Measurements from ENCODE around the gene CDIP1.

Gene CDIP1

GRCh38 chr16:4513086-4513860, 25.3 kb downstream of the CDIP1 start:
- no peak for DNase-seq

DNA sequence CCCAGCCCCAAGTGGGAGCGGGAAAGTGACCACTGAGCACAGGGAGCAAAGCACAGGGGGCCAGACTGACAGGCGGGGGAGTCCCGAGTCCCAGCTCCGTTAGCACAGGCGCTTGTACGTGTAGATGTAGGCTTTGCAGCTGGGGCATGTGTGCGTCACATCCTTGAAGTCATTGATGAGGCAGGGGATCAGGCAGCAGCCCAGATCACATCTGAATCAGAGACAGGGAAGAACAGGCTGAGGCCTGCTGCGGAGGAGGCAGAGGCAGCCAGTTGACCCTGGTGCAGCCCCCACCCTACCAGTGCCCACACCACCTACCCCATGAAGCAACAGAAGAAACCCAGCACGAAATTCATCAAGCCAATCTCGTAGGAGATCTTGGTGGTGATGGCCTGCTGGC, 26.1 kb downstream of the CDIP1 start:
- no peak for DNase-seq

DNA sequence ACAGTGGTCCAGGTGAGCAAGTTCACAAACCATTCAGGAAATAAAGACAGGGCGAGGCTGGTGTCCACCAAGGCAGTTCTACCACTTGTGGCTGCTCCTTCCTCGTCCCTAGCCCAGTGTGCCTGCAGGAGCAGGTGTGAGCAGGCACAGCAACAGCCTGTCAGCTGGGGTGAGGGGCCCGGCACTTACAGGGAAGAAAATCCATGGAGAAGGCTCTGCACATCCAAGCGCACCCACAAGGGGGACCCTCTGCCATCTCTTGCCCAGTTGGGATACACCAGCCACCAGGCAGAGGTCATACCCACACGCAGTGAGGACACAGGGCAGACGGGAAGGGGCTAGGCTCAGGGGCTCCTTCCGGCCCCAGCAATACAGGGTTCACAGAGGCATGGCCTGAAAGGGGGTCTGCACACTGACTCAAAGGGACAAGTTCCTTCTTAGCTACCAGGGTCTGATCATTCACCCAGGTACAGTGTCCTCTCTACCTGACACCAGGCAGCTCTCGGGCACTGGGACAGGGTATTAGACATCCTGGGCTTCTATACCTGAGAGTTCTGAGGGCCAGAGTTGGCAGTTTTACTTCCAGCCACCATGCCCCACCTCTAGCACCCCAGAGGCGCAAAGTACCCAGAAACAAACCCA, 27.0 kb downstream of the CDIP1 start:
- peak in 2 of 3 experiments; percentile 44 to 75 for DNase-seq

DNA sequence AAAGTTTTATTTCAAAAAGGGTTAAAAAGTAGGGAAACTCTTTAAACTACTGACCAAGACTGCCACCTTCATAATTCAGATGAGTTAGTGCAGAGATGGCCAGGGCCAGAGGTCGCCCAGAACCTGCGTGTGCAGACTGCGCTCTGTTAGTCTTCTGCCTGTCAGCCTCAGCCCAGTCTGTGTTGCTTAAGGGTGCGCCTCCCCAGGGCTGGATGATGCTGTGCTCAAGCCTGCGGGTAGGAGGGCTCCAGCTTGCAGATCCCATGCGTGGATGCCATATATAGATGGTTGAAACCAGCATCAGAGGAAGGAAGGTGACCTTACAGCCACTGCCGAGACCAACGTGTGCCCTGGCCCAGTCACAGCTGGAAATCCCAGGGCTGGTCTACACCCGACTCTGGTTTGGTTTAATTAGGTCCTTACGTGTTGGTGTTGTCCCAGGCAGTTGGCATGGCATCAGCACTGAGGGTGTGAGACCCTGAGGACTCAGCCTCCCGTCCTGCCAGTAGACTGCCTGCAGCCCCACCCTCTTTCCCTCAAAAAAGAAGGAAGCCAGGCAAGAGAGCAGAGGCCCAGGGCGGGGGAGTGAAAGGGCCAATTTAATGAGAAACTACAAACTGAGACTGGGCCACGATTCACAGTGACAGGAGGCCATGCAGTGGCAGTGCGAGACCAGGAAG, 27.7 kb downstream of the CDIP1 start:
- DNase-seq: no peak

DNA sequence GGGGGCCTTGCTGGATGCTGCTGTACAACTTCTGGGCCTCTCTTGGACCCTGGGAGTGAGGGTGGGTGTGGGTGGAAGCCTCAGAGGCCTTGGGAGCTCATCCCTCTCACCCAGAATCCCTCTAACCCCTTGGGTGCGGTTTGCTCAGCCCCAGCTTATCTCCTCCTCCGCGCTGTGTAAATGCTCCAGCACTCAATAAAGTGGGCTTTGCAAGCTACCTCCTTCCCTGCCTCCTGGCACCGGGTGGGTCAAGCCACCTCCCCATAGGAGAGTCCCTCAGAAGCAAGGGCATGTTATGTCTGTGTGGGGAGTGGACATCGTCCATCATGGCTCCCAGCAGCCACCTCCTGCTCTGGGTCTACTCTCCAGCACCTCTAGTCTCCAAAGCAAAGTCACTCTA, 28.4 kb downstream of the CDIP1 start:
- no peak for DNase-seq

DNA sequence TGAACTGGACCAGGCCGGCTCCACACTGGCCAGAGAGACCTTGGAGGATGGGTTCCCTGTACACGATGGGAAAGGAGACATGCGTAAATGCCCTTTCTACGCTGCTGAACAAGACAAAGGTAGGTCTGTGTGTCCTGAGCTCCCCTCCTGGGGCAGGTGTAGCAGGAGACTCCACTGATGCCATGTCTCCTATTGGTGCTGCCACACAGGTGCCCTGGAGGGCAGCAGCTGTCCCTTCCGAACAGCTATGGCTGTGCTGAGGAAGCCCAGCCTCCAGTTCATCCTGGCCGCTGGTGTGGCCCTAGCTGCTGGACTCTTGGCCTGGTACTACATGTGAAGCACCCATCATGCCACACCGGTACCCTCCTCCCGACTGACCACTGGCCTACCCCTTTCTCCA, 29.2 kb downstream of the CDIP1 start:
- DNase-seq: no peak

GRCh38 chr16:4508806-4509205, 29.8 kb downstream of the CDIP1 start:
- DNase-seq: no peak

DNA sequence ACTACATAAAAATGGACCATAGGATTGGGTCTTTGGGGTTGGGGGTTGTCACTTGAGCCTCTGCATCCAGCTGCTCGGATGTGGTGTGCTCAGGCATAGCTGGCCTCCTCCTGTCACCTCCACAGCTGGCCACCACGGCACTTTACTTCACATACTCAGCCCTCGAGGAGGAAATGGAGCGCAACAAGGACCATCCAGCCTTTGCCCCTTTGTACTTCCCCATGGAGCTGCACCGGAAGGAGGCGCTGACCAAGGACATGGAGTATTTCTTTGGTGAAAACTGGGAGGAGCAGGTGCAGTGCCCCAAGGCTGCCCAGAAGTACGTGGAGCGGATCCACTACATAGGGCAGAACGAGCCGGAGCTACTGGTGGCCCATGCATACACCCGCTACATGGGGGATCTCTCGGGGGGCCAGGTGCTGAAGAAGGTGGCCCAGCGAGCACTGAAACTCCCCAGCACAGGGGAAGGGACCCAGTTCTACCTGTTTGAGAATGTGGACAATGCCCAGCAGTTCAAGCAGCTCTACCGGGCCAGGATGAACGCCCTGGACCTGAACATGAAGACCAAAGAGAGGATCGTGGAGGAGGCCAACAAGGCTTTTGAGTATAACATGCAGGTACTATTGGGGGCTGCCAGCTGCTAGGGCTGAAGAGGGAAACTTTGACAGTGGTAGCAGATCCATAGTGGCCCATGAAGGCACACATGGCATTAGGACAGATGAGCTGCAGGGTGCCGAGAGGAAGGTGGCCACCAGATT, 30.8 kb downstream of the CDIP1 start:
- DNase-seq: peak in 1 of 3 experiments; percentile 39

DNA sequence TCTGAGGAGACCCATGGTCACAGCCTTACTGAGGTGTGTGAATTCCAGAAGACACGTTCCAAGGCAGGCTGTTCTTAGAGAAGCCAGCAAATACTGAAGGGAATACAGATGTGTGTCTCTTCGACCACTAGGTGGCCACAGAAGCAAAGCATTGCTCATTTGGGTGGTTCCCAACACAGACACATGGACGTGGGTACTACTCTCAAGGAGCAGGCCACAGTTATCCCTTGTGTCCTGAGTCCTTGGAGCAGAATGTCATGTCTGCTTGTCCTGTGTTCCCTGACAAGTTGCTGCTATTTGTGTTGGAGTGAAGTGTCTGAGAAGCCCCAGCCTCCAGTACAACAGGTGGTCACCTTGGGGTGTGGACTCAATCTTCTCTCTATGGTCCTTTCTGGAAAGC, 32.1 kb downstream of the CDIP1 start:
- DNase-seq: peak; percentile 51 to 80 (median 59)

GRCh38 chr16:4505356-4506147, 33.0 kb downstream of the CDIP1 start:
- DNase-seq: no peak

DNA sequence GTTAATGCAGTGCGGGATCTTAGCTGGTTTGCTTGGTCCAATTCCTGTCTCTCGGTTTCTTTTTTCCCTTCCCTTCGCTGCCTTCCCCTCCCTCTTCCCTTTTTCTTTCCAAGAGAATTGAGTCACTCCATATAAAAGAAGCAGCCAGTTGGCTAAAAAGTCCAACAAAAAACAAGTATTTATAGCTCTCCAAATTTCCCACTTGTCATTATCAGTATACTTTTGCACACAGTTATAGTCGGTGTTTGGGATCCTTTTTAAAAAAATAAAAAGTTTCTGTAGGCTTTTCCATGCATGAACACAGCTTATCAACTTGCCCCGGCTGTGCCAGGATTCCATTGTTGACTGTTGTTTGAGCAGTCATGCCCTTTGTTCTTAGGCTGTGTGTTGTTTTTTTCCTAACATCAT, 37.5 kb downstream of the CDIP1 start:
- DNase-seq: no peak

DNA sequence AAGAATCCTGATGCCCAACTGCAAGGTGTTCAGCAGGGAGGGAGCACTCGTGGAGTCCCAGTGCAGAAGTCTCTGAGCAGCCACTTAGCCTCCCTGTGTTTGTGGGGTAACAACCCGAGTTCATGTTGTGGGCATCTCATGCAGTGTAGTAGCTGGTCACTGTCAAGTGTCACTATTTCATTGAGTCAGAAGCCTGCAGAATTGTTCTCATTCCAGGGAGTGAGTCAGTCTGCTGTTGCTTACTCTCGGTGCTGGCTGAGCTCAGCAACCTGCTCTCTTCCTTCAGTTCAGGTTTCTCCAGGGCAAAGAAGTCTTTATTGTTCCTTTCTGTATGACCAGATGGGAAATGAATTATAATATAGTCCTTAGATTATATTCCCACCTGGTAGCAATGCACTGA, 38.3 kb downstream of the CDIP1 start:
- no peak for DNase-seq

DNA sequence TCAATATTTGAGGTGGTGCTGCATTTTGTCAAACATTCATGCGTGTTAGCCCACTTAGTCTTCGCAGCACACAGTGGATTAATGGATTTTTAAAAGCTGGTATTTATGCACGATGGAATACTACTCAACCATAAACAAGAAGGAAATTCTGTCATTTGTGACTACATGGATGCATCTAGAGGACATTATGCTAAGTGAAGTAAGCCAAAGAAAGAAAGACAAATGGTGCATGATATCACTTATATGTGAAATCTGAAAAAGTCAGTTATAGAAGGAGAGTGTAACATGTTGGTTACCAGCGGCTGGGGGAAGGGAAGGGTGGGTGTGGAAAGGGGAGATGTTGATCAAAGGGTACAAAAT, 39.4 kb downstream of the CDIP1 start:
- no peak for DNase-seq

DNA sequence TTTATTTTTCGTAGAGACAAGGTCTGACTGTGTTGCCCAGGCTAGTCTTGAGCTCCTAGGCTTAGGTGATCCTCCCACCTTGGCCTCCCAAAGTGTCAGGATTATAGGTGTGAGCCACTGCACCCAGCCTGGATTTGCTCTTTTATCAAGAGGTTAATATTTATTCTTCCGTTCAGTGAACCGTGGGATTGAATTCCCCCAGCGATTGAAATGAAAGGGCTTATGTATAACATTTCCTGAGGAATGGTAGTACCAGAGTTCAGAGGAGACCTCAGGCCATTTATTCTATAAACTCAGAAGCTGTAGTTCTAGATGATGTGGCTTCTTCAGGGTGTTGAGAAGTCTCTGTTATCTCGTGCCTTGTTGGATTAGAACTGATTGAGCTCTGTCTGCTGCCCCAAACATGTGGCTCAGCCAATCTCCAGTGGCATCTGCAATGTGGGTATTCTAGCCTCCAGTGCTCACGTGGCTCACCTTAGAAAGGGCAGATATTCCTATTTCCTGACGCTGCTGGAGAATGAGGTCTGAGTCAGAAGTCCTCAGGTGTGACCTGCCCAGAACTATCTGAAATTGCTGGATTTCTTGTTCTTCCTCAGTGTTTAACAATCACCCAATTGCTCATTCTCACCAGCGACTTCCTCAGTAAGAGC, 39.9 kb downstream of the CDIP1 start:
- no peak for DNase-seq

GRCh38 chr16:4496305-4496704, 42.3 kb downstream of the CDIP1 start:
- no peak for DNase-seq

- no peak for DNase-seq
Observed at GRCh38 chr16:4495766-4496165, 42.8 kb downstream of the CDIP1 start.

GRCh38 chr16:4494746-4495490, 43.7 kb downstream of the CDIP1 start:
- no peak for DNase-seq

DNA sequence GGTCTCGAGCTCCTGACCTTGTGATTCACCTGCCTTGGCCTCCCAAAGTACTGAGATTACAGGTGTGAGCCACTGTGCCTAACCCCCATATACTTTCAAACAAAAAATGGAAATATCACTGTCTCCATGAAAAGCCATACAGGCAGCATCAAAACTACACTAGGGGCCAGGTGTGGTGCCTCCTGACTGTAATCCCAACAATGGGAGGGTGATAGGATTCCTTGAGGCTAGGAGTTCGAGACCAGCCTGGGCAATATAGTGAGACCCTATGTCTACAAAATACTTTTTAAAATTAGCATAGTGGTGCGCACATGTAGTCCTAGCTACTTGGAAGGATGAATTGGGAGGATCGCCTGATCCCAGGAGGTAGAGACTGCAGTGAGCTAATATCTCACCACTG, 46.7 kb downstream of the CDIP1 start:
- no peak for DNase-seq

- DNase-seq: no peak
Observed at GRCh38 chr16:4489030-4489429, 49.5 kb downstream of the CDIP1 start.

- DNase-seq: no peak
Observed at GRCh38 chr16:4488499-4488967, 50.0 kb downstream of the CDIP1 start.

DNA sequence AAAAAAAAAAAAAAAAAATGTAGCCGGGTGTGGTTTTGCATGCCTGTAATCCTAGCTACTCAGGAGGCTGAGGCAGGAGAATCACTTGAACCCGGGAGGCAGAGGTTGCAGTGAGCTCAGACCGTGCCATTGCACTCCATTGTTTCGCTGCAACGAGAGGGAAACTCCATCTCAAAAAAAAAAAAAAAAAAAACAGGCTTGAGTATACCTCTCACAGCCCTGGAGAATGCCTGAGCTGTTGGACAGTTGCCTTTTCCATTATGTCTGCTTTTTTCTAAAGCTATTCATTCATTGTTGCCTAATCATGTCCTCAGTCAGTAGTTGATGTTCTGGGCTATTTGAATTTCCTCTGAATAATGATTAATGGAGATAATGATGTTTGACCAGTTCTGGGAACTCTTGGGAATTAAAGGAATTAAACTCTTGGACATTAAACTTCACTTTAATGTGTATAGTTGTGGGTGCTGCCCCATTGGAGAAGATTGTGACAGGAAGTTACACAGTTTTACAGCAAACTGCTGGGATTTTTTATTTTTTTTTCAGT, 50.5 kb downstream of the CDIP1 start:
- DNase-seq: no peak

Measured in NCI-H1417 (cell line).